HG03095 (cell line): ENCODE data around the gene IFT122.
A peak's percentile ranks its signal among the peaks of the same experiment; 100 is the strongest.
"Not testable (repeated sequence)": the region's sequence is repeated elsewhere in the genome, so short reads cannot be mapped to it uniquely, and the experiment has no call there.

Experiments used
- ATAC-seq: cut with Tn5 transposase; IDR thresholded peaks from one replicate; pipeline ENCODE4 v1.9.1; 2021; ENCODE audit warnings: moderate library complexity; ENCODE audit not compliant: unreplicated experiment

Gene IFT122

GRCh38 chr3:129469026-129469425 lies 29.0 kb downstream of the IFT122 start:
- no peak for ATAC-seq

- ATAC-seq = no peak
Measured at GRCh38 chr3:129470861-129471260, 30.8 kb downstream of the IFT122 start.

GRCh38 chr3:129473067-129473768 lies 33.2 kb downstream of the IFT122 start:
- ATAC-seq = no peak

- ATAC-seq = no peak
Measured at GRCh38 chr3:129473769-129474152, 33.7 kb downstream of the IFT122 start.

DNA sequence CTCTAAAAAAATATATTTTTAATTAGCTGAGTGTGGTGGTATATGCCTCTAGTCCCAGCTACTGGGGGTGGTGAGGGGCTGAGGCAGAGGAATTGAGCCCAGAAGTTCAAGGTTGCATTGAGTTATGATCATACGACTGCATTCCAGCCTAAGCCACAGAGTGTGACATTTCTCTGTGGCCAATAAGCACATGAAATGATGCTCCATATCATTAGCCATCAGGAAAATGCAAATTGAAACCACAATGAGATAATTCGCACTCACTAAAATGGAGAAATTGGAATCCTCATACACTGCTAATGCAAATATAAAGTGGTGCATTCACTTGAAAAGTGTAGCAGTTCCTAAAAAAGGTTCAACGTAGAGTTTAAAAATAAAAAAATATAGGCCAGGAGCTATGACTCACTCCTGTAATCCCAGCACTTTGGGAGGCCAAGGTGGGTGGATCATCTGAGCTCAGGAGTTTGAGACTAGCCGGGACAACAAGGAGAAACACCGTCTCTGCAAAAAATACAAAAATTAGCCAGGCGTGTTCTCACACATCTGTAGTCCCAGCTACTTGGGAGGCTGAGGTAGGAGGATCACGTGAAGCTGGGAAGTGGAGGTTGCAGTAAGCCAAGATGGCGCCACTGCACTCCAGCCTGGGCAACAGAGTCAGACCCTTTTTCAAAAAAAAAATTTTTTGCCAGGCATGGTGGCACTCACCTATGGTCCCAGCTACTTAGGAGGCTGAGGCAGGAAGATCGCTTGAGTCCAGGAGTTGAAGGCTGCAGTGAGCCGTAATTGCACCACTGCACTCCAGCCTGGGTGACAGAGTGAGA lies 35.2 kb downstream of the IFT122 start:
- no peak for ATAC-seq

DNA sequence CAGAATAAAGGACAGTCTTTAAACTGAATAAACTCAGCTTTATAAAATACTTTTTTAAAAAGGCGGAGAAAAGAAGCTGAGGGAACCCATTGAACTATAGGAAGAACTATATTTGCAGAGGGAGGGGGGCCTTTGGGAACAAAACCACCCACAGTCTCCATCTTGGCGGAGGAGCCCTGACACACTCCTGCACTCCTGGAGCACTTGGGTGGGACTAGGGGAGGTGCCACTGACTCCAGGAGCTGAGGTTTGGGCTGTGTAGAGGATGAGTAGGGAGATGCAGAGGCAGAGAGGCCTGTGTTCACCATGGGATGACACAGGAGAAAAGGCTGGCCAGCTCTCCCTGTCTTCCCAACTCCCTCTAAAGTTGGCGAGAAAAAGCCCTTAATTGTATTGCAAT lies 35.8 kb downstream of the IFT122 start:
- ATAC-seq = no peak

DNA sequence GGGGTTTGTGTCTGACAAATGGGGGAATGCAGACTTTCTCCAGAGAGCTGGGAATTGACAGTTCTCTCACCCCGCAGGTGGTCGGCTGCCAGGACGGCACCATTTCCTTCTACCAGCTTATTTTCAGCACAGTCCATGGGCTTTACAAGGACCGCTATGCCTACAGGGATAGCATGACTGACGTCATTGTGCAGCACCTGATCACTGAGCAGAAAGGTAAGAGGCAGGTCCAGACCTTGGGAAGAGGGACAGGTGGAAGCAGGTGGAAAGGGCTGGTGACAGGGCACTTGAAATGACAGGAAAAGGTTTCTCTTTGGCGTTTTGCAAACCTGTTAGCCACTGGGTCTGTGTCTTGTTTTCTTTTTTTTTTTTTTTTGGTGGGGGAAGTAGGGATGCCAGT lies 36.6 kb downstream of the IFT122 start:
- no peak for ATAC-seq

DNA sequence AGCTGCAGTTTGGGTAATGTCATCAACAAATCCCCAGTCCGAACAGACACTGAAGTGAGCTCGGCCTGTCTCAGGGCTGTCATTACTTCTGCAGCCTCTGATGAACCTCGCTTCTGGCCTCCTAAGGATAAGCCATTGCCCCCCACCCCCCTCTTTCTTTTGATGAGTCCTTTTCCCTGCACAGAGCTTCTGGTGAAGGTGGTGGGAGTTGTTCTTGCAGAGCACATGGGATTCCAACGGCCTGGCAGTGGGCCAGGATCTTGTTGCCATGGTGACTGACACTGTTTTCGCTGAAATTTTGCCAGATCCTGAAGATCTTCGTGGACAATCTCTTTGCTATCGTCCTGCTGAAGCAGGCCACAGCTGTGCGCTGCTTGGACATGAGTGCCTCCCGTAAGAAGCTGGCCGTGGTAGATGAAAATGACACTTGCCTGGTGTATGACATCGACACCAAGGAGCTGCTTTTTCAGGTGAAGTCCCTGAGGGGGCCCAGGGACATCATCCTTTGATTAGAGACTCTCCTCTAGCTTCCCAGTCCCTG lies 41.3 kb downstream of the IFT122 start:
- not testable (repeated sequence) for ATAC-seq

DNA sequence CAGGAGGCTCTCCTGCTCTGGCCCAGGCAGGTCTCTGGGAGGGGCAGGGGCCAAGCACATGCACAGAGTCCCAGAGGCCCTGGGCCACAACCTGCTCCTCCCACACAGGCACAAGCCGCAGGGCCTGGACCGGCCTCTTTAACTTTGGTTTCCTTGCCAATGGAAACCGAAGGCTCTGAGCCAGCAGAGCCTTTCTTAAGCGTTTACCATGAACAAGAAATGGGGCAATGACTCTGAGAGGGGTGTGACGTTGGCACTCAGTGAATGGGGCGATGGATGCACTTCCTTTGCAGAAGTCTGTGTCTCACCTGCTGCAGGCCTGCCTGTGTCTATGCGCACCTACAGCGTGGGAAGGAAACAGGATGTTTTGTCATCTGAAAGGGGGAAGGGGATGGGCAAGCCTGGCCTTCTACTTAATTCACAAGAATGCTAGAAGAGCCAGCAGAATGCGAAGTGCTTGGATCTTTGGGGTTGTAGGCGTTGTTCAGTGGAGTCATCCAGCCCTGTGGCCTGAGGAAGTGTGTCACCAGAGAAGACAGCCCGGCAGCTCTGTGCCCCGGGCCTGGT lies 41.8 kb downstream of the IFT122 start:
- ATAC-seq = no peak

DNA sequence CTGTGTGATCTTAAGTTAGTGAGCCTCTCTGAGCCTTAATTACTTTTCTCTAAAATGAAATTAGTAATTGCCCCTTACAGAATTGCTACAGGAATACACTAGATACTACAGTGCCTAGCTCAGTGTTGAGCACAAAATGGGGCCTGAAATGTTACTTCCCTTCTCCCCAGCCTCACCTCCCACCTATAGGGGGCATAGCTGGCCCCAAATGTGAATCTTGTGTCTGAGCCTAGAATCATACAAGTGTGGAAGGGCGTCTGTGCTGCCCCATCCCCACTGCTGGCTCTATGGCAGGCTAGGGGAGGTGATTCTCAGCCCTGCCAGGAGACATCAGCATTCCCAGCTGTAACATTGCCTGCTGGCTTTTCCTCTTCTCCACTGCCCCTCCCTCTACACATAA lies 42.7 kb downstream of the IFT122 start:
- ATAC-seq = no peak

DNA sequence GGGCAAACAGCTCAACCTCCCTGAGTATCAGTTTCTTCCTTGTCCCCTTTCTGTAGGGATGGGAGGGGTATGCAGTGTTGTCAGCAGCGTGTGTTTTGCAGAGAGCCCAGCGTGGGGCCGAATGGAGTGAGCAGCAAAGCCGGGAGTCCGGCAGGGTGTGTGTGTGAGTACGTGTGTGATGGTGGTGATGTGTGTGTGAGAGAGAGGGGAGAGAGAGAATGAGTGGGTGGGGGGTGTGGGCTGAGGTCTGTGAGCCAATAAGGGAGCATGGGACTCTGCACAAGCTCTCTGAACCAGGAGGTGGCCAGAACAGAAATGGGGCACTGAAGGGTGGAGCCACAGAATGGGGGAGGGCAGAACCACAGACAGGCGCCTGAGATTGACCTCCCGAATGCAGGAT lies 43.8 kb downstream of the IFT122 start:
- ATAC-seq = no peak

- not testable (repeated sequence) for ATAC-seq
Measured at GRCh38 chr3:129485146-129485545, 45.1 kb downstream of the IFT122 start.

DNA sequence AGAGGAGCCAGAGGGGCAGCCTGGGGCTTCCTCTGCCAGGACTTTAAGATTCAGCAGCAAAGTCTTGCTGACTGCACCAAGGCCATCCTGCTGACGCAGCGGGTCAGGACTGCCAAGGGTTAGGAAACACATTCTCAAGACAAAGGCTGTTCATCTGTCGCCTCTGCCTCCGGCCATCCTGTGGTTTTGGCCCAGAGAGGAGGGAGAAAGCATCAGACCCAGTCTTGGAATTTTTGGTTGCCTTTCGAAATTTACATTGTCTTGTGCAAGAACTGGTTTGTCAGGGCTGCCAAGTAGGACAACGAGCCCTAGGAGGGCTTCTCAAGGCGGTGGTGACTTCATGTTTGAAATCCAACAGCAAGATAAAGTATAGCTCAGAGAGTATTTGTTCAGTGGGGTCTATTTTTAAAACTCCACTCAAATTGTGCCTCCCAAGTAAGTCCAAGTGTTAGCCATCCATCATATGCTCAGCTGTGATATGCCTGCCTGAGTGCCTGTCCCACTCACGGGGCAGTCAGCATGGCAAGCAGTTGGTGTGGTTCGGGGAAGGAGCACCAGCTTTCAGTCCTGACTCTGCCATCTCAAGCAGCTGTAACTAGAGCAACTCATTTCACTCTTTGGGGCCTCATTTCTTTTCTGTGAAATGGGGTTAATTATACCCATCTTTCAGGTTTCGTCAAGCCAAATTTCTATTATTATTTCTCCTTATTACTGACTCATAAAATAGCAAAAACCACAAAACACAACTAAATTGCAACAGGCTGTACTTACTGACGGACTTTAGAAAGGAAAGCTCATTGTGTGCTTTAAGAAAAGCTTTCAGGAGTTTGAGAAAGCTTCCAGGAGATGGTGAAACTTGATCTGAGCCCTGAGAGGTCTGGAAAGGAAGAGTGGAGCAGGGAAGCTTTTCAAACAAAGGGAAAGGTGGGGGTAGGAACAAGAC lies 46.0 kb downstream of the IFT122 start:
- no peak for ATAC-seq

DNA sequence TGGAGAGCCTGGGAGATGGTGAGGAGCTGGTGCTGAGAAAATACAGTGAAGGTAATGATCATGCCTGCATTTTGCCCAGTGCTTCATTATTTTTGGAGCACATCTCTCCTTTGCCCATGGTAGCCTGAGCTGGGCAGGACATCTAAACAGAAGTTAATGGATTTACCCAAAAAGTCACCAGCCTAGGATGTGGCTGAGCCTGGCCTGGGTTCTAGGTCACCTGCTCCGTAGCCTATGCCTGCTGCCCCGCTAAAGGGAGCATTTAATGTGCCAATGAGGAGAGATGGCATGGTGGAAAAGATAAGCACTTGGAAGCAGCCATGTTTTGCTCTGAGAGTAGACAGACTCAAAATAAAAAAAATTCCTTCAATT lies 46.6 kb downstream of the IFT122 start:
- ATAC-seq = no peak

DNA sequence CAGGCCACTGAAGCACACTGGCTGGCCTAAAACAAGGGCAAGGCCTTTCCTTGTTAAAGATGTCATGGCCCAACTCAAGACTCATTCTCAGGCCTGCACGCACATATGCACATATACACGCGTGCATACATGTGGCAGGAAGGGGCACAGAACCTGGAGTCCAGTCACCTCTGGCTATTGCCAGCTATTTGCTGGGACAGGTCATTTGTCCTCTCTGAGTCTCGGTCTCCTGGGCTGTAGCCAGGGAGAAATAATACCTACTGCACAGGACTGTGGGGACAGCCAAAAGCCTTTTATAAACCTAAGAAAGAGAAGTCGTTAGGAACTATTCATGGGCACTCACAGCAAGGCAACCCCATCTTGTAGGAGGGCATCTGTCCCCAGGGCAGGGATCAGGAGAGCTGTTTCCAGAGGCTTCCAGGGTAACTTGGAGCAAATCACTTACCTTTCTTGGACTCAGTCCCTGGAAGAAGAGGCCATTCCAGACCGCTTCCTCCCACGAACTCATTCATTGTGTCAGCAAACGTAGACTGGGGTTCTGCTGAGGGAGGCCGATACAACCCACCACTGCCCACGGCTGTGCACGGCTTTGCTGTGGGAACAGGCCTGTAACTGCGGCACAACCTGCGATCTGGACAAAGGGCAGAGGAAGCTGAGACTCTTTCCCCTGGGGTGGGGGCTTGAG lies 47.3 kb downstream of the IFT122 start:
- ATAC-seq = no peak

DNA sequence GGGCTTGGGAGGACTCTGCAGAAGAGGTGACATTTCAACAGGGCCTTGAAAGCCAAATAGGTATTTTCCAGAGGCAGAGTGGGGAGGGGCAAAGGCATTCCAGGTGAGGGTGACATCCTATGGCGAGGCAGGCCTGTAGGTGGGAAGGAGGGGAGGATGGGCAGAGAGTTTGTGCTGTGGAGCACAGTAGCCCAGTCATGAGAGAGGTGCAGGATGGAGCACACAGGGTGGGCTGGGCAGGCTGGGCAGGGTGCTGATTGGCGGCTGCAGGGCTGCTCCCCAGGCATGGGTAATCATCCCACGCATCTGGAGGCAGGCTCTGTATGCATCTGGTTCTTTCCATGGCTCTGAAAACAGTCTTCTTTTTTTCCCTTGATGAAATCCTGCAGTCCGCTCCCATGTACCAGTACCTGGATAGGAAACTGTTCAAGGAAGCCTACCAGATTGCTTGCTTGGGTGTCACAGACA lies 47.9 kb downstream of the IFT122 start:
- ATAC-seq = not testable (repeated sequence)

DNA sequence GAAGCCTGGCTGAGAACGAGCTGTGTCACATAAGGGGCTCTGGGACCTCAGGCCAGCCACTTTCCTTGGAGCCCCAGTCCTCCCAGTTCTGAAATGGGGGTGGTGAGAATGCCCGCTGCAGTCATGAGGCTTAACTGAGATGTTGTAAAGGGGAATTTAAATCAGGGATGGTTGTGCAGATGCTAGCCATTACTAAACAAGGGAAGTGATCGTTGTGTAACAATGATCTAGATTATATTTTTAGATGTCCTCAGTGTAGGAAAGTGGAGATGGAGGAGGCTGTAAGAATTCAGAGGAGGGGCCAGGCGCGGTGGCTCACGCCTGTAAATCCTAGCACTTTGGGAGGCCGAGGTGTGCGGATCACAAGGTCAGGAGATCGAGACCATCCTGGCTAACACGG lies 49.2 kb downstream of the IFT122 start:
- ATAC-seq = not testable (repeated sequence)

DNA sequence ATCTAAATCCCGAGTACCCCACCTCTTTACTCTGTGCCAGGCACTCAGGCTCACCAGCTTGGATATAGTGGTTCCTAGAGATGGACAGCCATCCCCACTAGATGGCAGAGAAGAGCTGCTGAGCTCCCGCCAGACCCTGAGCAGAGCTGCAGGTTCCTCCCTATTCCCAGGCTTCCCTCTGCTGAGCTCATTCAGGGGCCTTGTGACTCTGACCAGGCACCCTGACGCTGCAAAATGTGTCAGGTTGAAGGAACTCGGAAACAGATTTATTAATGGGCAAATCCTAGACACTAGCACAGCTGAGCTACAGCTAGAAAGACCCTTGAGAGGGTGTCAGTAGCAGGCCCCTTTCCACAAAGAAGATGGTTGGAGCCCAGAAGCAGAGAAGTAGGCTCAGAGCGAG lies 50.2 kb downstream of the IFT122 start:
- peak; percentile 71 for ATAC-seq

DNA sequence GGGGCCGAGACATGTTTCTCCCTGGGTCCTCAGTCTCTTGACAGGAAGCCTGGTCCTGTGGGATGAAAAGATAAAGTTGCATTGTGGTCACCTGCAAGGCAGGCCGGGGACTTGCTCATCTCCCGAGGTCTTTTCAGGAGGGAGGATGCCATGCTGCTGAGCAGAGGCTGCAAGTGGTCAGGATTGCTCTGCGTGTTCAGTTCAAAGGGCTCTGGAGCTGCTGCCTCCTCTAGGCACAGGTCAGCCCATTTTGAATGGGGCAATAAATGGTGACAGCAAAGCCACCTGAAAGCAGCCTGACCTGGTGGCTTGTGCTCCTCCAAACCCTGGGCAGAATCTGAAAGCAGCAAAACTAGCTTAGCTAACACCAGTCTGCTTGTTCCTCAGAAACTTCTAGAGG lies 51.1 kb downstream of the IFT122 start:
- not testable (repeated sequence) for ATAC-seq

DNA sequence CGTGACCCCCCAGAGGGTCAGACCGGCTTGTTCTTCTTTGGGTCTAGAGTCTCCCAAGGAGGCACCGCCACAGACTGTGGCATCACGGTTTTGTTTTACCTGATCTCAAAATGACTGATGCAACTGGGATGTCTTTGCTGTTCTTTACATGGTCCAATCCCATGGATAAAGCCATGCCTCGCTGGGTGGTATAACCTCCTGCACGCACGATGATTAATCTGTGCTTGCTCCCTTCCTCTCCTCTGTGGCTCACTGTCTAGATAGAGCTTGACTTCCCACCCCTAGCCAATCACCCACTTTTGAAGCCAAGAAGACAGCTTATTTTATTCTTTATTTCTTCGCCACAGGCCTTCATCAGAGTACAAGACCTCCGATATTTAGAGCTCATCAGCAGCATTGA lies 51.8 kb downstream of the IFT122 start:
- no peak for ATAC-seq
